GM21381 (cell line): Measurements from ENCODE around the gene TMPRSS7.
A peak's percentile ranks its signal among the peaks of the same experiment; 100 is the strongest.

Experiments
- ATAC-seq: cut with Tn5 transposase; IDR thresholded peaks from one replicate; pipeline ENCODE4 v1.9.1; 2021; ENCODE audit warnings: mild to moderate bottlenecking, moderate library complexity; ENCODE audit not compliant: unreplicated experiment

Gene TMPRSS7

DNA sequence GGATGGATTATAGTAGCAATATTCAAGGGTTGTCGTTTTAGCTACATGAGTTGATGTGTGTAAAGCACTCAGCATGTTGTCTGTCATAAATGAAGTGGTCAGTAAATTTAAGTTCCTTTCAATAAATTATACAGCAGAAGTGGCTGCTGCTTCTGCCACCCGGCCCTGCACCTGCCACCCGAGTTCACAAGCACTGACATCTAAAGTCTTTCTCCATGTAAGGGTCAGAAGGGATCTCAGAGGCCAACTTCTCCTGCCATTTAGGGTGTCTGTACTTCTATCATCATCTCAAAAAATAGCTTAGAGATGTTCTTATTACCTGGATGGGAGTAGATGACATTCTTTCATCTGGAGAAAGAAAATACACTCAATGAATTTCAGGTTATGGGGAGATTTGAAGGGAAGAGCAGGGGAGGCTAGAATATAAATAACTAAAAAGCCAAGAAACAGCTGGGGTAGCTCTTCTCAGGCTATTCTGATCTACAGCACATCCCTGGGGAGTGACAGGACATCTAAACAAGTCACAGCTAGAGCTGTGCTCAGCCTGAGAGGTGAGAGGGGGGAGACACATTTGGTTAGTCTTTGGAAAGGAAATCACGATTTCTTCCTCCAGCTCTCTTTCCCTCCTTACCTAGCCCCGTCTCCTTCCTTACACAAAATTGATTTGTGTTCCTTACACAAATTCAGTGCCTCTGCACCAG is 90.5 kb downstream of the TMPRSS7 start:
- ATAC-seq = no peak

DNA sequence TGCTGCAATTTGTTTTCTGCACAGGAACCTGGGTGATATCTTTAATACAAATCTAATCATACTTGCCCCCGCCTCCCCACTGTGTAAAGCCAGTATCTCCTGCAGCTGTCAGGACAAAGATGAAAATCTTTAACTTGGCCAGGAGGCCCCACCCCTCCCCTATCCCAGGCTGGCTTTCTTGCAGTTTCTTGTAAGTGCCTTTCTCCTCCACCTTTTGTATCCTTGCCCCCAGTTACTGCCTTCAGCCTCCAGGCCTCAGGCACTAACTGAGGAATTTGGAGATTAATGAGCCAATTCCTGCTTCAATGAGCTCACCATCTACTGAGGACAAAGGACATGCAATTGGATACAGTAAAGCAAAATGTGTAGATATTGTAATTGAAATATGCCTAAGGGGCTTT is 92.0 kb downstream of the TMPRSS7 start:
- ATAC-seq = no peak

DNA sequence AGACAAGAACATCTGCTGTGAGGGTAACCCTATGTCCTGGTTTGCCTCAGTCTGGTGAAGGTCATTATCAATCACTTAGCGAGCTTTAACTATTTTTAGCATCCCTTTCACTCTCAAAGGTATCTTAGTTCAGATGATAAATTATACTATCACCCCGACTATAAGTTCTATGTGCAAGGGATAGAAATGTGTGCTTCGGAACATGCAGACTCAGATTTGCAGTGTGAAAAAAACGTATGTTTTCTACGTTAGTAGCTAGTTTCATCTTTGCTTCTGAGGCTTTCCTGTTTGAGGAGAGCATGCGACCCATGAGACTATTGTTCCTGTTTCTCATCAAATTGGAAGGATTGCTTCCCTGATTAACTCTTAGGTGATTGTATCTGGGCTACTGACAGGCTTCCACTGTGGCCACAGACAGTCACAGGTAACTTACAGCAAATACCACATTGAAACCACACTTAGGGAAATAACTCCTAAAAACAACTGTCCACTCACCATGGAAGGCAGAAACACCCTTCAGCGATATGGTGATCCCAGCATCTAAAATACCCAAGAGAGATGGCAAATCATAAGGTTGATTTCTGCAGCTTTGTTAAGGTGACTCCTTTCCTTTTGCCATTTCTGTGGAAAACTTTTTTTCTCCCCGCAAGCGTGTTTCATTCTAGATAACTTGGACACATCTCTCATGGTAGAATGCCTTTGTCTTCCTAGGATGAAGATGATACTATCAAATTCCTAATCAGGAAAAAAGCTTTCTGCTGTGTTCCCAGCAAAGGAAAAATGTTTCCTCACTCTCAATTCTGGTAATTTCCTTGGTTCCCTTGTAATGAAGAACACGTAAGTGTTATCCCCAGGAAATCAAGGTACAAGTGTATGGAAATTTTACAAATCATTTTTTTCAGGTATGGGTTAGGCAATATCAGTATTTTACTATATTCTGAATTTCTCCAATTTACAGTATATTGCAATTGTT is 93.3 kb downstream of the TMPRSS7 start:
- no peak for ATAC-seq

DNA sequence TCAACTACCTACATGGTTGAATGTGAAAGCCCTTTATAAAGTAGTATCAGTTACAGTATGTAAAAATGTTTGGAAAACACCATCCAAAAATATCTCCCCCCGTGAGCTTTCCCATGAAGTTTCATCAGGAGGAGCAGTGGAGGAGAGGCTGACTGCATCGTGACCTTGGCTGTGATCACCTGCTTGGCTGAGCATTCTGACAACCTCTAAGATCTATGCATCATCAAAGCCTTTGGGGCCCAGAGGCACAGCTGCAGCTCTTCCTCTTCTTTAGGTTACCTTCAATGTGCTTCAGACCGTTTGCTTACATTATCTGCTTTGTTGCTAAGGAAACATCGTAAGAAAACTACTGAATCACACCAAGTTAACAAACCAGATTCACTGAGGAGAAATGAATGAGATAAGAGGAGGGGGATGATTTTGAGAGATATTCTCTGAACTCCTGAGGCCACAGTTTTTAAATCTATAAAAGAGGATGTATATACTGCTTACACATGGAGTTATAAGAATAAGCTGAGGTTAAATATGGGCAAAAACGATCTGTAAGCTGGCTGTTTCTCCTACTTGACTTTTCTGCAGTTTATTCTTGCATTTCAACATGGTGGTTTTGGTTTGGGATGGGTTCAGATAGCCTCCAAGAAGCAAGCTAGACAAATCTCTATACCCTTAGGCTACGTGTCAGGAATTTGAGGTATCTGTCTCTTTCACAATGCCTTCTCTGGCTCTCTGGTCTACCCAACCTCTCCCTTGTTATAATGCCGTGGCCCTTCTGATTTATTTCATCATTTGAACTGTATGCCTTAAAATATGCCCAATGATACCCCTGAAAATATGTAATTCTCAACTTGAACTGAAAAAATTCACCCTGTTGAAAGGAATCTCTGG is 94.5 kb downstream of the TMPRSS7 start:
- ATAC-seq = peak; percentile 41

DNA sequence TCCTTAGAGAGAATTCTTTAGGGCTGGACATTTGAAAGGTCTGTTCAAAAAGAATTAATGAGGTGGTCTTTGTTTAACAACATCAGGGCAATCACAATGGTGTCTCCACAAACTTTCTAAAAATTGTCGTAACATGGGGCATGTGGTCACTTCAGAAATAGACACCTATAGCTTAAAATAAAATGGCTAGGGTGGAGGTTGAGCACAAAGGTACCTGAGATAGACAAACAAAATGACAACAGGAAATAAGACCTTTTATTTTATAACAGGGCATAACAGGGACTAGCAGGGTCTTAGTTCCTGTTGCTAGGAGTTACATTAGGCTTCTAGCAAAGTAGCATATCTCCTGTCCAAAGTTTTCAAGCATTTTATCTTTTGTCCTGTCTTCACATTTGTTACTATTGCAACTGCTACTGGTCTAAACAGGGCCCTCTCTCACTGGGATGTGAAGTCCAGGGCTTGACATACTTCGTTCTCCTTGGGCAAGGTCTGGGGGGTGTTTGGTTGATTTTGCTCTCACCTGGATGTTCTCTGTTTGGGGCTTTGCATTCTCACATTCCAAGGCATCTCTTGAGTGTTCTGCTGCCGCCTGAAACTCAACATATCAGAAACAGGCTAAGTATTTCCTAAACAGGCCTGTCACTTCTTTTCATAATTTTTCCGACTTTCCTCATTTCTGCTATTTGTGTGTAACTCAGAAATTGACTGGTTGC is 95.5 kb downstream of the TMPRSS7 start:
- no peak for ATAC-seq

DNA sequence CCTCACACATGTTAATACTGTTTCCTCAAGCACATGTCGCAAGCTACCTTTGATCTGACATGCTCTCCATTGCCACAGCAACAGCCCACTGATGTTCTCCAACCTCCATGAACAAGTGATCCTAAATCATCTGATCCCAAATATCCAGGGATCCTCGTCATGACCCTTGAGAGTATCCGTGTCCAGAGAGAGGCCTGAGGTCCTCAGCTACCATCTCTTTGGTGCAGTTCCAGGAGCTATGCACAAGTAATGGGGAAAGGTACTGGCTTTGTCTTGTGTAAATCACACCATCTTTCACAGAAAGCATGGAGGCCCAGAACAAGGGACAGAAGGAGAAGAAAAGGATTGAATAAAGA is 96.1 kb downstream of the TMPRSS7 start:
- no peak for ATAC-seq
